Hindlimb muscle (tissue), 1 donor: ENCODE measurements around the gene DISP3. TPM values are rescaled to one million over a fixed set of nuclear protein-coding genes. Genes with fewer than 3 reads are reported as not detected.
A peak's percentile ranks its signal among the peaks of the same experiment; 100 is the strongest.

Experiments used
- DNase-seq: peaks from one replicate; pipeline ENCODE4 v3.0.0-alpha.2; 2013
- polyA plus RNA-seq: library from polyadenylated mRNA; unstranded; fragments of 120-200 nt; gene quantifications from one replicate; pipeline ENCODE4 v1.2.1, GENCODE V29; 2013; ENCODE audit not compliant: insufficient read length

Gene DISP3
- polyA plus RNA-seq, 1 donor = 0.30 TPM

- DNase-seq = no peak
Measured at GRCh38 chr1:11530731-11531311, 51.9 kb downstream of the DISP3 start.

GRCh38 chr1:11531314-11531870 lies 52.4 kb downstream of the DISP3 start:
- DNase-seq = no peak

GRCh38 chr1:11531943-11532342 lies 53.0 kb downstream of the DISP3 start:
- DNase-seq = no peak

- DNase-seq = no peak
Measured at GRCh38 chr1:11533790-11534787, 55.1 kb downstream of the DISP3 start.

GRCh38 chr1:11534846-11535245 lies 55.9 kb downstream of the DISP3 start:
- DNase-seq = no peak

- no peak for DNase-seq
Measured at GRCh38 chr1:11535316-11535715, 56.4 kb downstream of the DISP3 start.

GRCh38 chr1:11535761-11536572 lies 57.0 kb downstream of the DISP3 start:
- DNase-seq = no peak

- no peak for DNase-seq
Measured at GRCh38 chr1:11536573-11537379, 57.8 kb downstream of the DISP3 start.

- DNase-seq = no peak
Measured at GRCh38 chr1:11537380-11537764, 58.4 kb downstream of the DISP3 start.

GRCh38 chr1:11537854-11538591 lies 59.1 kb downstream of the DISP3 start:
- no peak for DNase-seq

GRCh38 chr1:11538886-11539285 lies 59.9 kb downstream of the DISP3 start:
- no peak for DNase-seq

GRCh38 chr1:11539850-11540772 lies 61.2 kb downstream of the DISP3 start:
- DNase-seq = no peak

GRCh38 chr1:11540773-11541160 lies 61.8 kb downstream of the DISP3 start:
- no peak for DNase-seq

- DNase-seq = no peak
Measured at GRCh38 chr1:11541236-11541635, 62.3 kb downstream of the DISP3 start.

GRCh38 chr1:11541956-11542355 lies 63.0 kb downstream of the DISP3 start:
- DNase-seq = no peak

GRCh38 chr1:11543392-11543791 lies 64.4 kb downstream of the DISP3 start:
- DNase-seq = no peak

- DNase-seq = no peak
Measured at GRCh38 chr1:11543796-11544195, 64.8 kb downstream of the DISP3 start.

GRCh38 chr1:11546456-11546855 lies 67.5 kb downstream of the DISP3 start:
- DNase-seq = no peak

- DNase-seq = peak; percentile 87
Measured at GRCh38 chr1:11550664-11551283, 71.8 kb downstream of the DISP3 start.

- DNase-seq = no peak
Measured at GRCh38 chr1:11558276-11558675, 79.3 kb downstream of the DISP3 start.
